H9 (cell line): ENCODE measurements around the gene WDR20. TPM values are rescaled to one million over a fixed set of nuclear protein-coding genes. Genes with fewer than 3 reads are reported as not detected.

Experiments used
- DNase-seq: peaks from one replicate; pipeline ENCODE4 v3.0.0-alpha.2; 2017
- H2AFZ ChIP-seq: one replicate; pipeline ENCODE4 v1.6.1; 2013; ENCODE audit warnings: mild to moderate bottlenecking, low read length, control low read depth, moderate library complexity
- H2AK5ac ChIP-seq: 2 replicates; pipeline ENCODE4 v1.6.1; 2013; ENCODE audit warnings: low read length, control low read depth, mixed read lengths; ENCODE audit not compliant: insufficient read length
- H2BK120ac ChIP-seq: one replicate; pipeline ENCODE4 v1.6.1; 2013; ENCODE audit warnings: low read depth, mild to moderate bottlenecking, low read length, control low read depth, inconsistent platforms; ENCODE audit not compliant: poor library complexity, severe bottlenecking
- H2BK12ac ChIP-seq: 2 replicates; pipeline ENCODE4 v1.6.1; 2013; ENCODE audit warnings: low read length, control low read depth, mixed read lengths, low read depth; ENCODE audit not compliant: insufficient read length
- H2BK15ac ChIP-seq: 2 replicates; pipeline ENCODE4 v1.6.1; 2013; ENCODE audit warnings: low read depth, low read length, control low read depth
- H2BK20ac ChIP-seq: one replicate; pipeline ENCODE4 v1.6.1; 2013; ENCODE audit warnings: low read depth, mild to moderate bottlenecking, low read length, control low read depth, inconsistent platforms; ENCODE audit not compliant: poor library complexity, severe bottlenecking
- H2BK5ac ChIP-seq: 2 replicates; pipeline ENCODE4 v1.6.1; 2013; ENCODE audit warnings: low read length, control low read depth, mixed read lengths; ENCODE audit not compliant: insufficient read length
- H3K14ac ChIP-seq: 2 replicates; pipeline ENCODE4 v1.6.1; 2013; ENCODE audit warnings: low read length, control low read depth; ENCODE audit not compliant: insufficient read depth
- H3K18ac ChIP-seq: 2 replicates; pipeline ENCODE4 v1.6.1; 2013; ENCODE audit warnings: low read depth, mild to moderate bottlenecking, mixed read lengths, low read length, control low read depth; ENCODE audit not compliant: insufficient read length
- H3K23ac ChIP-seq: 2 replicates; pipeline ENCODE4 v1.6.1; 2013; ENCODE audit warnings: low read length, control low read depth, mixed read lengths, low read depth; ENCODE audit not compliant: insufficient read length
- H3K23me2 ChIP-seq: 2 replicates; pipeline ENCODE4 v1.6.1; 2013; ENCODE audit warnings: low read depth, mild to moderate bottlenecking, mixed read lengths, low read length, control low read depth; ENCODE audit not compliant: insufficient read length, poor library complexity, severe bottlenecking
- H3K27ac ChIP-seq: 2 replicates; pipeline ENCODE4 v1.5.1; 2013; ENCODE audit warnings: low read length, control low read depth, mixed read lengths, low read depth; ENCODE audit not compliant: insufficient read length
- H3K27me3 ChIP-seq: 2 replicates; pipeline ENCODE4 v1.6.1; 2013; ENCODE audit warnings: low read length, control low read depth, inconsistent platforms; ENCODE audit not compliant: insufficient read depth
- H3K4ac ChIP-seq: 2 replicates; pipeline ENCODE4 v1.6.1; 2013; ENCODE audit warnings: low read depth, mild to moderate bottlenecking, control low read depth, inconsistent platforms, low read length, moderate library complexity
- H3K4me1 ChIP-seq: 2 replicates; pipeline ENCODE4 v1.6.1; 2013; ENCODE audit warnings: low read length, control low read depth, inconsistent platforms; ENCODE audit not compliant: insufficient read depth
- H3K4me2 ChIP-seq: 2 replicates; pipeline ENCODE4 v1.6.1; 2013; ENCODE audit warnings: low read length, control low read depth, mixed read lengths; ENCODE audit not compliant: insufficient read length, insufficient read depth
- H3K56ac ChIP-seq: 2 replicates; pipeline ENCODE4 v1.6.1; 2013; ENCODE audit warnings: low read depth, mild to moderate bottlenecking, mixed read lengths, low read length, control low read depth; ENCODE audit not compliant: insufficient read length
- H3K79me1 ChIP-seq: 2 replicates; pipeline ENCODE4 v1.6.1; 2013; ENCODE audit warnings: low read depth, mild to moderate bottlenecking, moderate library complexity, low read length, control low read depth, inconsistent platforms; ENCODE audit not compliant: insufficient read depth, poor library complexity, severe bottlenecking
- H3K79me2 ChIP-seq: 2 replicates; pipeline ENCODE4 v1.6.1; 2013; ENCODE audit warnings: low read length, control low read depth, inconsistent platforms; ENCODE audit not compliant: insufficient read depth
- H3K9ac ChIP-seq: 2 replicates; pipeline ENCODE4 v1.6.1; 2013; ENCODE audit warnings: low read length, control low read depth, mixed read lengths; ENCODE audit not compliant: insufficient read length; ENCODE audit errors: extremely low read depth
- H3K9me3 ChIP-seq: one replicate; pipeline ENCODE4 v1.6.1; 2013; ENCODE audit warnings: low read depth, low read length, inconsistent platforms; ENCODE audit not compliant: control insufficient read depth
- H3T11ph ChIP-seq: one replicate; pipeline ENCODE4 v1.6.1; 2013; ENCODE audit warnings: mild to moderate bottlenecking, low read length, control low read depth, inconsistent platforms
- H4K20me1 ChIP-seq: one replicate; pipeline ENCODE4 v1.6.1; 2013; ENCODE audit not compliant: control insufficient read depth, insufficient read length, insufficient read depth
- H4K5ac ChIP-seq: 2 replicates; pipeline ENCODE4 v1.6.1; 2013; ENCODE audit warnings: low read depth, mild to moderate bottlenecking, mixed read lengths, low read length, control low read depth; ENCODE audit not compliant: insufficient read length
- H4K8ac ChIP-seq: replicated peaks from 2 replicates; pipeline ENCODE4 v1.6.1; 2013; ENCODE audit warnings: low read length, control low read depth, mixed read lengths, low read depth; ENCODE audit not compliant: insufficient read length
- H4K91ac ChIP-seq: 2 replicates; pipeline ENCODE4 v1.6.1; 2013; ENCODE audit warnings: low read depth, mild to moderate bottlenecking, moderate library complexity, mixed read lengths, low read length, control low read depth; ENCODE audit not compliant: insufficient read length
- H3K27ac Mint-ChIP-seq, 3 experiments: 2 replicates in 2 of 3; 3 replicates in 1 of 3; pipeline ENCODE4 v1.8.0; 2020 to 2021; ENCODE audit warnings: mixed read lengths in 3 of 3, mild to moderate bottlenecking in 1 of 3, moderate library complexity in 1 of 3
- H3K27me3 Mint-ChIP-seq: 2 replicates; pipeline ENCODE4 v1.8.0; 2021; ENCODE audit warnings: low read depth, mild to moderate bottlenecking, moderate library complexity, mixed read lengths
- H3K36me3 Mint-ChIP-seq, 3 experiments: 2 replicates in 2 of 3; 3 replicates in 1 of 3; pipeline ENCODE4 v1.8.0; 2020 to 2021; ENCODE audit warnings: low read depth in 3 of 3, mixed read lengths in 3 of 3; ENCODE audit not compliant: insufficient read depth in 1 of 3
- H3K4me1 Mint-ChIP-seq, 2 experiments: 2 replicates each; pipeline ENCODE4 v1.8.0; 2020; ENCODE audit warnings: mixed read lengths in 2 of 2
- H3K4me3 Mint-ChIP-seq, 2 experiments: 2 replicates in 1 of 2; 3 replicates in 1 of 2; pipeline ENCODE4 v1.8.0; 2020 to 2021; ENCODE audit warnings: mild to moderate bottlenecking in 2 of 2, mixed read lengths in 2 of 2, moderate library complexity in 1 of 2
- H3K9me3 Mint-ChIP-seq, 2 experiments: 2 replicates in 1 of 2; 3 replicates in 1 of 2; pipeline ENCODE4 v1.8.0; 2020; ENCODE audit warnings: mild to moderate bottlenecking in 2 of 2, mixed read lengths in 2 of 2, moderate library complexity in 1 of 2
- WGBS: extraction: QIAGEN DNeasy Blood & Tissue Kit; methylation state at CpG from one replicate; pipeline ENCODE4 v1.1.7; 2013; ENCODE audit warnings: missing lambda C conversion rate, low lambda C conversion rate, mixed read lengths; ENCODE audit not compliant: insufficient read length; ENCODE audit errors: extremely low coverage; 5-methylcytosine and 5-hydroxymethylcytosine counted together
- total RNA-seq: library from RNA; stranded (reverse); gene quantifications from 2 replicates; pipeline ENCODE4 v1.2.1, GENCODE V29; 2021
- TF ChIP-seq, protein P1 (sequence below): fragments of 200-600 bp; sonication (generic); conservative IDR thresholded peaks from 3 replicates; pipeline ENCODE4 v1.8.0; 2021; ENCODE audit warnings: antibody characterized with exemption, mild to moderate bottlenecking

The WDR20 gene
- total RNA-seq, 1 experiment from 2014 or later, result 31.6 TPM

DNA sequence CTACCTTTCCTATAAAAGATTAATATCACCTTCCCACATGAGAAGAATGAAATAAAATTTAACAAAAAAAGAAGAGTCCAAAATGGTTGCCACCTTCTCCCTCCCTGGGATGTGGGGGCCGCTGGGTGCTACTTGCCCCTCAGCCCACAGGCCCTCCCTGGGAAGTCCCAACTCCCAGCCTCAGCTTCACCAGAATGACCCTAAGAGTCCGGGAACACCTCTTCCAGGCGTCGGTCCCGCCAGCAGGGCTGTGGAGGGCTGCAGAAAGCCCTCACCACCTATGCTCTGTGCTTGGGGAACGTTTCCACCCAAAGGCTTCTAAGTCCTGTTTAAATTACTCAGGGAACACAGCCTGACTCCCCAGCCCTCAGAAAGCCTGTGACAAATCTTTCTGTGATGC is 93.4 kb downstream of the WDR20 start:
- no peak overlapping the region for H4K5ac ChIP-seq

More for the DNA sequence above, 93.4 kb downstream of the WDR20 start:
- no peaks in the 10 kb centered on the region for H3K27me3 ChIP-seq
- no peaks in the 10 kb centered on the region for H4K20me1 ChIP-seq
- no peak overlapping the region for H3K9ac ChIP-seq
- H3K23ac ChIP-seq, result no peak overlapping the region
- no peak overlapping the region for H3K27ac ChIP-seq
- H3K9me3 ChIP-seq, result no peaks in the 10 kb centered on the region
- H3K23me2 ChIP-seq, result no peaks in the 10 kb centered on the region
- no peaks in the 10 kb centered on the region for H3K79me2 ChIP-seq
- no peak for DNase-seq
- no peak overlapping the region for H2AFZ ChIP-seq
- H2BK12ac ChIP-seq, result no peak overlapping the region
- no peaks in the 10 kb centered on the region for H3K79me1 ChIP-seq
- Mint-ChIP-seq H3K4me3 (no peak overlapping the region), H3K4me1 (no peaks in the 10 kb centered on the region), H3K27me3 (no peaks in the 10 kb centered on the region; the same call in 1 of the 2 replicates), H3K36me3 (no peaks in the 10 kb centered on the region), H3K9me3 (no peaks in the 10 kb centered on the region), H3K27ac (no peak overlapping the region)
- no peak overlapping the region for H3K4me2 ChIP-seq
- H2BK120ac ChIP-seq, result no peak overlapping the region
- H3K18ac ChIP-seq, result no peak overlapping the region
- TF ChIP-seq, protein P1, sequence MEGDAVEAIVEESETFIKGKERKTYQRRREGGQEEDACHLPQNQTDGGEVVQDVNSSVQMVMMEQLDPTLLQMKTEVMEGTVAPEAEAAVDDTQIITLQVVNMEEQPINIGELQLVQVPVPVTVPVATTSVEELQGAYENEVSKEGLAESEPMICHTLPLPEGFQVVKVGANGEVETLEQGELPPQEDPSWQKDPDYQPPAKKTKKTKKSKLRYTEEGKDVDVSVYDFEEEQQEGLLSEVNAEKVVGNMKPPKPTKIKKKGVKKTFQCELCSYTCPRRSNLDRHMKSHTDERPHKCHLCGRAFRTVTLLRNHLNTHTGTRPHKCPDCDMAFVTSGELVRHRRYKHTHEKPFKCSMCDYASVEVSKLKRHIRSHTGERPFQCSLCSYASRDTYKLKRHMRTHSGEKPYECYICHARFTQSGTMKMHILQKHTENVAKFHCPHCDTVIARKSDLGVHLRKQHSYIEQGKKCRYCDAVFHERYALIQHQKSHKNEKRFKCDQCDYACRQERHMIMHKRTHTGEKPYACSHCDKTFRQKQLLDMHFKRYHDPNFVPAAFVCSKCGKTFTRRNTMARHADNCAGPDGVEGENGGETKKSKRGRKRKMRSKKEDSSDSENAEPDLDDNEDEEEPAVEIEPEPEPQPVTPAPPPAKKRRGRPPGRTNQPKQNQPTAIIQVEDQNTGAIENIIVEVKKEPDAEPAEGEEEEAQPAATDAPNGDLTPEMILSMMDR, result no peak
- no peak overlapping the region for H2AK5ac ChIP-seq
- no peaks in the 10 kb centered on the region for H3K4me1 ChIP-seq
- no peak overlapping the region for H3K4ac ChIP-seq
- H4K8ac ChIP-seq, result no peak overlapping the region
- no peak overlapping the region for H3T11ph ChIP-seq
- H4K91ac ChIP-seq, result no peak overlapping the region
- H2BK5ac ChIP-seq, result no peak overlapping the region
- H3K56ac ChIP-seq, result no peak overlapping the region
- H2BK20ac ChIP-seq, result no peak overlapping the region
- no peak overlapping the region for H2BK15ac ChIP-seq
- H3K14ac ChIP-seq, result no peak overlapping the region
- WGBS, result no CpG with 5 or more reads among the region's 6 CpGs
